ENCODE results near the gene NAMPT. TPM values are rescaled to one million over a fixed set of nuclear protein-coding genes. Genes with fewer than 3 reads are reported as not detected.
"Not testable (repeated sequence)": the region's sequence is repeated elsewhere in the genome, so short reads cannot be mapped to it uniquely, and the experiment has no call there.

Gene NAMPT
- total RNA-seq, 6 experiments from 2014 or later: 118 to 726 (median 515) TPM

DNA sequence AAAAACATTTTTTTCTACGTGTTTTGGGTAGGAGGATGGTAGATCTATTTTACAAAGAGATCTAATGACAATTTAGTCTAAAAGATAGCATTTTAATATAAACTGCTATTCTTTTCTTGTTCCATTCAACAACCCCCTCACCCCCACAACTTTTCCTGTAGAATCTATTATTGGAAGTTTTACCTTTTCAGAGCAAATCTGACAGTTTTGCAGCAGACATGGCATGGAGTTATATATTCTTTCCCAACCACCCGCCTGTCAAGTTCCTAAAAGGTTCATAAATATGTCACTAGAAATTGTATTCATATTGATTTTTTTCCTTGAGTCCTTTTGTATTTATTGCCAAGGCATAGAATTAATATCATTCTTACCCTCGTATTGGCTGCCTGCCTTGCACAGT is 21.5 kb upstream of the NAMPT start:
- Histone ChIP-seq H3K27me3 (no peaks in the 10 kb centered on the region), H3K9me3 (no peaks in the 10 kb centered on the region), H3K36me3 (no peaks in the 10 kb centered on the region), H3K4me1 (no peaks in the 10 kb centered on the region), H3K27ac (no peak overlapping the region), H3K4me3 (no peak overlapping the region)
- intact Hi-C loops (cut with DNase I): no loop called here
- WGBS (ENCODE audit: insufficient coverage, low coverage, low lambda C conversion rate, missing lambda C conversion rate): 81% methylated on average over 3 of the region's 3 CpGs
- TF ChIP-seq, protein P1, sequence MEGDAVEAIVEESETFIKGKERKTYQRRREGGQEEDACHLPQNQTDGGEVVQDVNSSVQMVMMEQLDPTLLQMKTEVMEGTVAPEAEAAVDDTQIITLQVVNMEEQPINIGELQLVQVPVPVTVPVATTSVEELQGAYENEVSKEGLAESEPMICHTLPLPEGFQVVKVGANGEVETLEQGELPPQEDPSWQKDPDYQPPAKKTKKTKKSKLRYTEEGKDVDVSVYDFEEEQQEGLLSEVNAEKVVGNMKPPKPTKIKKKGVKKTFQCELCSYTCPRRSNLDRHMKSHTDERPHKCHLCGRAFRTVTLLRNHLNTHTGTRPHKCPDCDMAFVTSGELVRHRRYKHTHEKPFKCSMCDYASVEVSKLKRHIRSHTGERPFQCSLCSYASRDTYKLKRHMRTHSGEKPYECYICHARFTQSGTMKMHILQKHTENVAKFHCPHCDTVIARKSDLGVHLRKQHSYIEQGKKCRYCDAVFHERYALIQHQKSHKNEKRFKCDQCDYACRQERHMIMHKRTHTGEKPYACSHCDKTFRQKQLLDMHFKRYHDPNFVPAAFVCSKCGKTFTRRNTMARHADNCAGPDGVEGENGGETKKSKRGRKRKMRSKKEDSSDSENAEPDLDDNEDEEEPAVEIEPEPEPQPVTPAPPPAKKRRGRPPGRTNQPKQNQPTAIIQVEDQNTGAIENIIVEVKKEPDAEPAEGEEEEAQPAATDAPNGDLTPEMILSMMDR (IDR thresholded peaks at IDR 0.05): no peak
- TF ChIP-seq POLR2A (IDR thresholded peaks at IDR 0.05): no peak
- no peak for DNase-seq
- no peak for ATAC-seq

DNA sequence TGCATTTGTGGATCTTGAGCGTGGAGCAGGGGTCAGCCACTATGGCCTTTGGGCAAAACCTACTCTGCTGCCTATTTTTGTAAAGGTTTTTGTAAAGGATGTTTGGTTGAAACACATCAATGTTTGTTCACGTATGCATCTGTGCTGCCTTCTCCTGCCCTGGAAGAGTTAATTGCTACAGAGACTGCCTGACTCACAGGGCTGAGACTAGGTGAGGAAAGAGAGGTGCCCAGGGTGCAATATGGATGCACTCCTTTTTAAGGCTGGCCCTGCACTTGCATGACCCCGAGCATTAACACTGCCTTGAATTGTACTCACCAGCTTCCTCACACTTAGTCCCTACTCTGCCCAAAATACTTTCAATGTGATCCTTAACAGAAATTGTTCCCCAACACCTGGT is 20.9 kb upstream of the NAMPT start:
- TF ChIP-seq POLR2A (IDR thresholded peaks at IDR 0.05): no peak
- TF ChIP-seq, protein P1 (IDR thresholded peaks at IDR 0.05): no peak
- no peak for ATAC-seq
- no peak overlapping the region for H3K4me3 ChIP-seq
- no peaks in the 10 kb centered on the region for H3K27me3 ChIP-seq
- WGBS (ENCODE audit: insufficient coverage, low coverage, low lambda C conversion rate, missing lambda C conversion rate): 63% methylated on average over 3 of the region's 3 CpGs
- no peak overlapping the region for H3K27ac ChIP-seq
- no peaks in the 10 kb centered on the region for H3K4me1 ChIP-seq
- H3K36me3 ChIP-seq: no peaks in the 10 kb centered on the region
- DNase-seq: no peak
- intact Hi-C loops (cut with DNase I): no loop called here
- H3K9me3 ChIP-seq: no peaks in the 10 kb centered on the region

DNA sequence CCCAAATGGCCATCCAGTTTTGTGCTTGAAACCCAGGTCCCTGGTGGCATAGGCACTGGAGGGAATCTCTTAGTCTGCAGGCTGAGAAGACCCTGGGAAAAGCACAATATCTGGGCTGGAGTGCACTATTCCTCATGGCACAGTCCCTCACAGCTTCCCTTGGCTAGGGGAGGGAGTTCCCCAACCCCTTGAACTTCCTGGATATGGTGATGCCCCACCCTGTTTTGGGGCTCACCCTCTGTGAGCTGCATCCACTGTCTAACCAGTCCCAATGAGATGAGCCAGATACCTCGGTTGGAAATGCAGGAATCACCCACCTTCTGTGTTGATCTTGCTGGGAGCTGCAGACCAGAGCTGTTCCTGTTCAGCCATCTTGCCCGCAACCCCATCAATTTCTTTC is 19.8 kb upstream of the NAMPT start:
- H3K36me3 ChIP-seq: no peaks in the 10 kb centered on the region
- no peaks in the 10 kb centered on the region for H3K27me3 ChIP-seq
- no peak overlapping the region for H3K4me3 ChIP-seq
- H3K27ac ChIP-seq: no peak overlapping the region
- TF ChIP-seq POLR2A (IDR thresholded peaks at IDR 0.05): no peak
- WGBS (ENCODE audit: insufficient coverage, low coverage, low lambda C conversion rate, missing lambda C conversion rate): 61% methylated on average over 2 of the region's 2 CpGs
- ATAC-seq (no peak), DNase-seq (no peak)
- intact Hi-C loops (cut with DNase I): no loop called here
- H3K9me3 ChIP-seq: no peaks in the 10 kb centered on the region
- no peaks in the 10 kb centered on the region for H3K4me1 ChIP-seq

DNA sequence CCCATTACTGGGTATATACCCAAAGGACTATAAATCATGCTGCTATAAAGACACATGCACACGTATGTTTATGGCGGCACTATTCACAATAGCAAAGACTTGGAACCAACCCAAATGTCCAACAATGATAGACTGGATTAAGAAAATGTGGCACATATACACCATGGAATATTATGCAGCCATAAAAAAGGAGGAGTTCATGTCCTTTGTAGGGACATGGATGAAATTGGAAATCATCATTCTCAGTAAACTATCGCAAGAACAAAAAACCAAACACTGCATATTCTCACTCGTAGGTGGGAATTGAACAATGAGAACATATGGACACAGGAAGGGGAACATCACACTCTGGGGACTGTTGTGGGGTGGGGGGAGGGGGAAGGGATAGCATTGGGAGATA is 13.8 kb upstream of the NAMPT start:
- DNase-seq; H3K27me3 ChIP-seq; H3K4me1 ChIP-seq; intact Hi-C loops (cut with DNase I); H3K4me3 ChIP-seq; ATAC-seq; H3K9me3 ChIP-seq; H3K27ac ChIP-seq; H3K36me3 ChIP-seq: not testable (repeated sequence)
- 60% methylated on average over 1 of the region's 4 CpGs for WGBS (ENCODE audit: insufficient coverage, low coverage, low lambda C conversion rate, missing lambda C conversion rate)

DNA sequence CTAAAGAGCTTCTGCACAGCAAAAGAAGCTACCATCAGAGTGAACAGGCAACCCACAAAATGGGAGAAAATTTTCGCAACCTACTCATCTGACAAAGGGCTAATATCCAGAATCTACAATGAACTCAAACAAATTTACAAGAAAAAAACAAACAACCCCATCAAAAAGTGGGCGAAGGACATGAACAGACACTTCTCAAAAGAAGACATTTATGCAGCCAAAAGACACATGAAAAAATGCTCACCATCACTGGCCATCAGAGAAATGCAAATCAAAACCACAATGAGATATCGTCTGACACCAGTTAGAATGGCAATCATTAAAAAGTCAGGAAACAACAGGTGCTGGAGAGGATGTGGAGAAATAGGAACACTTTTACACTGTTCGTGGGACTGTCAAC is 13.4 kb upstream of the NAMPT start:
- intact Hi-C loops (cut with DNase I); ATAC-seq; H3K4me3 ChIP-seq; H3K27ac ChIP-seq; H3K27me3 ChIP-seq; H3K36me3 ChIP-seq; H3K4me1 ChIP-seq; DNase-seq; H3K9me3 ChIP-seq: not testable (repeated sequence)
- no CpG with 5 or more reads among the region's 4 CpGs for WGBS (ENCODE audit: insufficient coverage, low coverage, low lambda C conversion rate, missing lambda C conversion rate)

DNA sequence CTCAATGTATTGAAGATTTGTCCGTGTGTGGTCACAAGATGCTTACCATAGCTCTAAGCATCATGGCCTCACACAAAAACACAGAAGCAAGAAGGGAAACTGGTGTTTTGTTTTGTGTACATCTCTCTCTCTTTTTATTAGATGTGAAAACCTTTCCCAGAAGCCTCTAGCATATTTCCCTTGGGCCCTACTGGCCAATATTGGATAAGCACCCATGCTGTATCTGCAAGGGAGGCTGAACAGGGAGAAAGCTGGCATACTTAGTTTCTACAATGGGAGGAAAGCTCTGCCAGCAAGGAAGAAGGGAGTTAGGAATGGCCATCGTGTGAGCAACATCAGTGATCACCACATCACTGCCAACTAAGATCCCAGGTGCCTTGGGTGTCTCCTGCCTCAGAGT is 9.6 kb upstream of the NAMPT start:
- no peaks in the 10 kb centered on the region for H3K27me3 ChIP-seq
- no peaks in the 10 kb centered on the region for H3K9me3 ChIP-seq
- no peaks in the 10 kb centered on the region for H3K4me1 ChIP-seq
- no peaks in the 10 kb centered on the region for H3K36me3 ChIP-seq
- 29% methylated on average over 2 of the region's 2 CpGs for WGBS (ENCODE audit: insufficient coverage, low coverage, low lambda C conversion rate, missing lambda C conversion rate)
- no peak overlapping the region for H3K27ac ChIP-seq
- H3K4me3 ChIP-seq: no peak overlapping the region
- no peak for TF ChIP-seq POLR2A (IDR thresholded peaks at IDR 0.05)
- TF ChIP-seq, protein P1 (IDR thresholded peaks at IDR 0.05): no peak
- ATAC-seq (no peak), DNase-seq (no peak)
- intact Hi-C loops (cut with DNase I): no loop called here

Measured in right lobe of liver (tissue), 6 donors.